DMS53 treated with DMSO at 0.1 percent for 48 hours (cell line): ENCODE measurements around the gene ZNF718.
"Not testable (repeated sequence)": the region's sequence is repeated elsewhere in the genome, so short reads cannot be mapped to it uniquely, and the experiment has no call there.

ENCODE experiments used
- DNase-seq: peaks from one replicate; lab custom pipeline; 2025; ENCODE audit not compliant: unreplicated experiment; lab: John Stamatoyannopoulos, UW

The ZNF718 gene

GRCh38 chr4:147233-147632, 22.9 kb downstream of the ZNF718 start:
- no peak for DNase-seq

GRCh38 chr4:161496-162284, 37.4 kb downstream of the ZNF718 start:
- no peak for DNase-seq

- not testable (repeated sequence) for DNase-seq
These were observed 45.3 kb downstream of the ZNF718 start for GRCh38 chr4:169640-170039.

- not testable (repeated sequence) for DNase-seq
These were observed 47.0 kb downstream of the ZNF718 start for GRCh38 chr4:171318-171717.

GRCh38 chr4:173666-174314, 49.5 kb downstream of the ZNF718 start:
- DNase-seq: no peak

GRCh38 chr4:175986-176385, 51.7 kb downstream of the ZNF718 start:
- DNase-seq: no peak

GRCh38 chr4:176995-177394, 52.7 kb downstream of the ZNF718 start:
- no peak for DNase-seq

- not testable (repeated sequence) for DNase-seq
These were observed 57.9 kb downstream of the ZNF718 start for GRCh38 chr4:182225-182624.

- DNase-seq: no peak
These were observed 63.8 kb downstream of the ZNF718 start for GRCh38 chr4:188091-188490.

GRCh38 chr4:195159-195558, 70.9 kb downstream of the ZNF718 start:
- not testable (repeated sequence) for DNase-seq

GRCh38 chr4:200936-201335, 76.6 kb downstream of the ZNF718 start:
- no peak for DNase-seq

GRCh38 chr4:202822-203221, 78.5 kb downstream of the ZNF718 start:
- DNase-seq: not testable (repeated sequence)

GRCh38 chr4:205097-205756, 80.9 kb downstream of the ZNF718 start:
- no peak for DNase-seq

GRCh38 chr4:206054-206453, 81.8 kb downstream of the ZNF718 start:
- no peak for DNase-seq

- peak; percentile 16 for DNase-seq
These were observed 84.3 kb downstream of the ZNF718 start for GRCh38 chr4:208416-209096.

GRCh38 chr4:211033-211511, 86.8 kb downstream of the ZNF718 start:
- DNase-seq: no peak

- DNase-seq: no peak
These were observed 88.3 kb downstream of the ZNF718 start for GRCh38 chr4:212438-213188.

GRCh38 chr4:213189-213535, 88.9 kb downstream of the ZNF718 start:
- not testable (repeated sequence) for DNase-seq
